Suprapubic skin (tissue), 4 donors: ENCODE measurements around the gene MYORG. TPM values are rescaled to one million over a fixed set of nuclear protein-coding genes. Genes with fewer than 3 reads are reported as not detected.

ENCODE experiments used
- DNase-seq, 2 donors: peaks; one replicate each; pipeline ENCODE4 v3.0.0-alpha.2; 2019; ENCODE audit warnings: low spot score in 2 of 2
- H3K27ac ChIP-seq: fragments of 200-600 bp; sonication (generic); one replicate; pipeline ENCODE4 v1.5.1; 2019
- H3K27me3 ChIP-seq: fragments of 200-600 bp; sonication (generic); one replicate; pipeline ENCODE4 v1.5.1; 2019
- H3K36me3 ChIP-seq: fragments of 200-600 bp; sonication (generic); one replicate; pipeline ENCODE4 v1.5.1; 2019
- H3K4me1 ChIP-seq: fragments of 200-600 bp; sonication (generic); one replicate; pipeline ENCODE4 v1.5.1; 2019
- H3K4me3 ChIP-seq: fragments of 200-600 bp; sonication (generic); one replicate; pipeline ENCODE4 v1.5.1; 2019; ENCODE audit warnings: mild to moderate bottlenecking
- H3K9me3 ChIP-seq: fragments of 200-600 bp; sonication (generic); one replicate; pipeline ENCODE4 v1.5.1; 2019
- CTCF ChIP-seq, 2 donors: fragments of 200-600 bp in 1 of 2; fragments of 450-650 bp in 1 of 2; sonication (generic) in 1 of 2; IDR thresholded peaks; one replicate each; pipeline ENCODE4 v1.5.1; 2016 to 2019; ENCODE audit warnings: antibody characterized with exemption in 2 of 2, mild to moderate bottlenecking in 1 of 2, moderate library complexity in 1 of 2
- EP300 ChIP-seq: sonication (generic); formaldehyde crosslinking; IDR thresholded peaks from one replicate; pipeline ENCODE4 v1.6.1; 2017; ENCODE audit warnings: antibody characterized with exemption
- POLR2A ChIP-seq, 2 donors: fragments of 450-650 bp; IDR thresholded peaks; one replicate each; pipeline ENCODE4 v1.6.1; 2017; ENCODE audit warnings: antibody characterized with exemption in 2 of 2, mild to moderate bottlenecking in 2 of 2, moderate library complexity in 2 of 2
- POLR2AphosphoS5 ChIP-seq, 3 donors: sonication (generic); formaldehyde crosslinking; IDR thresholded peaks; one replicate each; pipeline ENCODE4 v1.6.1; 2017; ENCODE audit warnings: antibody characterized with exemption in 3 of 3
- WGBS: methylation state at CpG from one replicate; pipeline ENCODE4 v1.1.5; 2018; 5-methylcytosine and 5-hydroxymethylcytosine counted together
- total RNA-seq, 4 donors: library from RNA; depleted of rRNA; stranded (reverse); fragments of >200 nt; gene quantifications; one replicate each; pipeline ENCODE4 v1.1.0, GENCODE V29; 2016

MYORG gene
- total RNA-seq, 4 donors from 2014 or later = 5.7 to 8.8 (median 7.3) TPM

DNA sequence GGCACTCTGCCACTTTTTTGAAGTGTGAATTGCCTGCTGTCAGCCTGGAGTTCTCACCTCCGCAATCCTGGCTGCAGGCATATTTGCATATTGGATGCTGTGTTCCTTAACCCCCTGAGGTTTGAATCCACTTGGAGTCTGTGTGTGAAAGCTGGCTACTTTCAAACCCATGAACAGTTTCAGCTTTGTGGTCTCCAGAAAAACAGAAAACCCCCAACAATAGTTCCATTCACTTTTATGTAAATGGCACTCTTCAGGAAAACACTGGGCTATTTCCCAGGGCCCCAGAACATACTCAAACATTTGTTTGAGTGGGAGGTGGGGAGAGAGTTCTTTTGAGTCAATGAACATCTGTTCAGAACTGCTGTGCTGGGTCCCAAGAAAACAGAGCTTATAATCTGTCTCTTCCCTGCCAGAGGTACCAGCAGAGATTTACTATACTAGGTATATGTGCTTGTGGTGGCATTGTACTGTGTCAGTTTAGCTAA, 42.3 kb downstream of the MYORG start:
- WGBS = 72% methylated on average over 1 of the region's 1 CpG
- Histone ChIP-seq H3K4me3 (no peak overlapping the region), H3K9me3 (no peaks in the 10 kb centered on the region), H3K36me3 (peaks cover 8% of the 10 kb centered on the region), H3K4me1 (peaks cover 19% of the 10 kb centered on the region), H3K27me3 (no peaks in the 10 kb centered on the region), H3K27ac (no peak overlapping the region)
- TF ChIP-seq EP300 (no peak), CTCF (IDR thresholded peaks at IDR 0.05) (no peak), POLR2A (IDR thresholded peaks at IDR 0.05) (no peak), POLR2AphosphoS5 (IDR thresholded peaks at IDR 0.05) (no peak)
- no peak for DNase-seq

GRCh38 chr9:34333836-34334235, 42.9 kb downstream of the MYORG start:
- Histone ChIP-seq H3K36me3 (peaks cover 3% of the 10 kb centered on the region), H3K27me3 (no peaks in the 10 kb centered on the region), H3K4me3 (no peak overlapping the region), H3K4me1 (peaks cover 19% of the 10 kb centered on the region), H3K27ac (no peak overlapping the region), H3K9me3 (no peaks in the 10 kb centered on the region)
- no peak for DNase-seq
- TF ChIP-seq EP300 = no peak
- TF ChIP-seq CTCF (IDR thresholded peaks at IDR 0.05) = no peak
- TF ChIP-seq POLR2AphosphoS5 (IDR thresholded peaks at IDR 0.05) = no peak
- no peak for TF ChIP-seq POLR2A (IDR thresholded peaks at IDR 0.05)
- WGBS = 69% methylated on average over 3 of the region's 3 CpGs

- Histone ChIP-seq H3K36me3 (no peaks in the 10 kb centered on the region), H3K27ac (no peak overlapping the region), H3K4me3 (no peak overlapping the region), H3K9me3 (no peaks in the 10 kb centered on the region), H3K27me3 (no peaks in the 10 kb centered on the region), H3K4me1 (peaks cover 29% of the 10 kb centered on the region)
- TF ChIP-seq CTCF (IDR thresholded peaks at IDR 0.05) (peak in 1 of 2 donors; percentile 35), EP300 (no peak)
- 25% methylated on average over 7 of the region's 7 CpGs for WGBS
- no peak for DNase-seq
Measured at GRCh38 chr9:34332076-34332964, 44.4 kb downstream of the MYORG start.

DNA sequence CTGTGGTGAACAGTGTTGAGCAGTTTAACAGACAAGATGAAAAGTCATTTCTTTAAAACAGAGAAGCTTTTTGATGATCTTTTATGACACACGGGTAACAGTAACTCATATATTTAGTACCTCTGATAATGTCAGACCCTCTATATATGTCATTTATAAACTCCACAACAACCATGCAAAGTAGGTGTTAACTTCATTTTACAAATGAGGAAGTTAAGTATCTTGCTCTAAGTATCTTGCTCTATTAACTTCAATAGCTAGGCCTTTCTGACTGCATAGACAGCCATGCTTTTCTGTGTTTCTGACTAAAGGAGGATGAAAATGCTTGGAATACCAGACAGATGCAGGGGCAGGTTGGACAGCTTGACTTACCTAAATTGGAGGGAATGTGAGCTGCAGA, 45.5 kb downstream of the MYORG start:
- peaks cover 29% of the 10 kb centered on the region for H3K4me1 ChIP-seq
- no peak overlapping the region for H3K4me3 ChIP-seq
- H3K9me3 ChIP-seq = no peaks in the 10 kb centered on the region
- DNase-seq = no peak
- no peaks in the 10 kb centered on the region for H3K27me3 ChIP-seq
- TF ChIP-seq EP300 (no peak), POLR2A (IDR thresholded peaks at IDR 0.05) (no peak), POLR2AphosphoS5 (IDR thresholded peaks at IDR 0.05) (no peak), CTCF (IDR thresholded peaks at IDR 0.05) (no peak)
- 79% methylated on average over 1 of the region's 1 CpG for WGBS
- H3K36me3 ChIP-seq = no peaks in the 10 kb centered on the region
- H3K27ac ChIP-seq = no peak overlapping the region

DNA sequence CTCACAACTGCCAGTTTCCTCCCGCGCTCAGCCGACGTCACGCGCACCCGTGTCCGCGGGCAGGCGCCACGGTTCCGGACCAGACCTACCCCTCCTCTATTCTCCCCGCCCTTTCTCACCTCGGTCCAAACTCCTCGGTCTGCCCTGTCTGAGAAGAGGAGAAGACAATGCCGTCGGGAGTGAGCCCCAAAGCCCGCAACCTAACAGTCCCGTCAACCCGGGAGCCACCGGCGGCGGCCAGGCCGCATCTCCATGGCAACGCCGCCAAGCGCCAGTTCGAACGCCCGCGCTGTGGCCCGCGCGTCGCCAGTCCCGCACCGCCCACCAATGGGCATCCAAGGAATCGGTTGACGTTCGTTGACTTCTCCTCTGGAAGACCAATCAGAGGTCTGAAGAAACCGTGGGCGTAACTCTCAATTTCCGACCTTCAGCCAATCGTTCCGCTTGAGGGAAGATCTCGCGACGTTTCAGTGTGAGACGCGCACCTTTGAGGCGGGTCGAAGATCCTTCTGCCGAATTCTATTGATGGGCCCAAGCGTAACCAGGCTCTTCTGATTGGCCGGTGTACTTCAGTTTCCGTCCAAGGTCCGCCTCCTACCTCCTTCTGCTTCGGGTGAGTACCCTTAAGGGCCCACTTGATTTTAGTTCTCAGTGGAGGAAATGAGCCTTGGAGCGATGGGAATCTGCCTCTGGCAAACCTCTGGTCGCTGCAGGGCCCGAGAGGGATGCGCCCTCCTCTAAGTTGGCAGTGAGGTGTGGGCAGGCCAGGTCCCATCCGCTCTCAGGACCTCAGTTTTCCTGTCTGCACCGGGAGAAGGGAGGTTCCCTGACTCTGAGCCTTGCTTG, 47.5 kb downstream of the MYORG start, which contains the start of the genes KIF24 and NUDT2:
TSS of gene KIF24 (minus strand) at position 282 of the 846 bp plus-strand sequence. CDS start 17,922 bp downstream, outside the sequence.
TSS of gene NUDT2 (plus strand) at position 583 of the 846 bp plus-strand sequence. CDS start 9,471 bp downstream, outside the sequence.
- TF ChIP-seq EP300 (no peak), POLR2AphosphoS5 (IDR thresholded peaks at IDR 0.05) (peak in 2 of 3 donors; percentile 55 to 62), POLR2A (IDR thresholded peaks at IDR 0.05) (peak in 1 of 2 donors; percentile 72)
- H3K36me3 ChIP-seq = no peaks in the 10 kb centered on the region
- H3K4me1 ChIP-seq = peaks cover 26% of the 10 kb centered on the region
- no peaks in the 10 kb centered on the region for H3K9me3 ChIP-seq
- peak within 1 kb of the TSS; percentile 86 for H3K27ac ChIP-seq
- H3K27me3 ChIP-seq = no peaks in the 10 kb centered on the region
- peak within 1 kb of the TSS; percentile 70 for H3K4me3 ChIP-seq
- under 1% methylated on average over 41 of the region's 64 CpGs for WGBS
- DNase-seq = peak; percentile 97 to 98
